CD4-positive, alpha-beta T cell treated with Interleukin-4 for 1 hour (primary cell): ENCODE data around the gene PSTPIP1.

Experiments used
- DNase-seq, 2 donors: peaks; one replicate each; pipeline ENCODE4 v3.0.0-alpha.2; 2020 to 2022

PSTPIP1 gene

DNA sequence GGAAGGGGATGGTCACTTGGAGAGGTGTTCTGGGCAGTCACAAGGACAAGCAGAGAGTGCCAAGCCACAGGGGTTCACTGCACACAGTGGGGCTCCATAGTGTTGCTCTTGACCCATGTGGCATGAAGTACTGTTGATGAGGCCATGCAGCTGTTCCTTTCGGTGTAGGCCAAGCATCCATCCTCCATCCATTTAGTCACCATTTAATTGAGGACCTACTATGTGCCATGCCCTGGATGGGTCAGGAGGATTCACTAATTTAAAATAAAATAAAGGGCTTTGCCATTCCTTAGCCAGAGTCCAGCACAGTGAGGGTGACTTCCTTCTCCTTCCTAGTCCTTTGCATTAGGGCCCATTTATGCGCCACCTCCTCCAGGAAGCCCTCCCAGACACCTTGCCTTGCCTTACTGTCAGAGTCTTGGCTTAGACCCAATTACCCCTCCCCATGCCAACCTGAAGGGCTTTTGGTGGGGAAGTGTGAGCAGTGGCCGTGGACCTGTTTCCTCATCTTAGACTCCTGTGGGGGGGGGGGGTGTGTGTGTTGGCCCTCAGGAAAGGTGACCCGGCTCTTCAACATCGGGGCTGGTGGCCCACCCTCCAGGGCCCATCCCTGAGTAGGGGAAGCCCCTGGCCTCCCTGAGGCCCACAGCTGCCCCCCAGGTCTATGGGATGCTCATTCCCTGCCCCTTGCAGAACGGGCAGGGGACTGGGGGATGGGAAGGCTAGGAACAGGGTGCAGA is 25.6 kb downstream of the PSTPIP1 start:
- no peak for DNase-seq

- DNase-seq: no peak
These were observed 26.2 kb downstream of the PSTPIP1 start for GRCh38 chr15:77021088-77021481.

- DNase-seq: peak; percentile 37 to 75
These were observed 27.0 kb downstream of the PSTPIP1 start for GRCh38 chr15:77021803-77022381.

GRCh38 chr15:77022646-77023575 is 28.0 kb downstream of the PSTPIP1 start:
- no peak for DNase-seq

DNA sequence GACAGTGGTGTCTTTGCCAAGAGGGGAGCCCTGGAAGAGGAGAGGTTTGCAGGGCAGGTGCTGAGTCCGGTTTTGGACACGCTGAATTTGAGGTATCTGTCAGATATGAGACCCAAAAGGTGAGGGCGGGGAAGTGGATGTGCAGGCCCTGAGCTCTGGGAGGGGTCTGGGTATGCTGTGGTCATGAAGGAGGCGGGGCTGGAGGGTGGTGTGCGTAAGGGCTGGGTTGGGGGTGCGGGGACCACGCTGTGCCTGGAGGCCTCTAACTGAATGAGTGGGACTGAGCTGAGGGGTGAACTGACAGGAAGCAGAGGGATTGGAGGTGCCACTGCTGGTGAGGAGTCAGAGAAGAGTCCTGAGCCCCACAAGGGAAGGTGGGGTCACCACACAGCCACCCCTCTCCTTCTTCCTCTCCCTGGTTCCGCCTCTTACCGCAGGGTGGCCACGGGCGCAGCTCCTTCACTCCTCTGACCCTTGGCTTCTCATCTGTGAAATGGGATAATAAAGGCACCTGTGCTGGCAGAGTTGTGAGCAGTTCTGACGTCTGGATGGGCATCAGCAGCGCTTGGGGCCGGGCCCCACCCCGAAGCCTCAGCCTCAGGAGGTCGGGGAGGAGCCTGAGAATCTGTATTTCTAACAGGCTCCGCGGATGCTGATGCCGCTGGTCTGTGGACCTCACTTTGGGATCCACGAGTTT is 28.8 kb downstream of the PSTPIP1 start:
- peak in 1 of 2 donors; percentile 10 for DNase-seq

GRCh38 chr15:77024273-77025082 is 29.6 kb downstream of the PSTPIP1 start:
- DNase-seq: peak; percentile 65 to 67

GRCh38 chr15:77025083-77025901 is 30.4 kb downstream of the PSTPIP1 start:
- DNase-seq: peak in 1 of 2 donors; percentile 6

GRCh38 chr15:77025941-77026411 is 31.1 kb downstream of the PSTPIP1 start:
- peak in 1 of 2 donors; percentile 10 for DNase-seq

GRCh38 chr15:77026501-77027110 is 31.7 kb downstream of the PSTPIP1 start:
- peak in 1 of 2 donors; percentile 10 for DNase-seq

DNA sequence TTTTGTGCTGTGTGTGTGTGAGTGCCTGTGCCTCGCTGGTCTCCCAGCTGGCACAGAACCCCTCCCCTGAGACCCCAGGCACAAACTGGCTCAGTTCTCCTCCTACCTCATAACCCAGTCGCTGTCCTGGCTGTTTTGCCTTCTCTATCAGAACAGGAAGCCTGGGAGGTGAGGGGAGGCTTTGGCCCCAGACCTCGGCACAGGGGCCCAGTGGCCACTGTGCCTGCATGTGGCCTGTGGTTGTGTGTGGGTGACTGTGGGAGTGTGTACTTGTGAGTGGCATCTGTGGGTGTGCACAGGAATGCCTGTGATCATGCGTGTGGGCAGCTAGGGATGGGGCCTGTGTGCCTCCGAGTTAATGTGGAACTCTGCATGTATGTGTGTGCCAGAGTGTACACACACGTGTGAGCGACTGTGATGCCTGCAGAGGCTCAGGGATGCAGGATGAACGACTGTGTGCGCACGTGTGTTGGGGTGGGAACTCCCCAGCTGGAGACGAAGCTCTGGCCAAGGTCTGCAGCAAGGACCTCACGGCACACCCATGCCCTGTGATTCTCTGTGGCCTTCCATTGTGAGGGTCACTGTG is 32.3 kb downstream of the PSTPIP1 start:
- DNase-seq: peak in 1 of 2 donors; percentile 10

DNA sequence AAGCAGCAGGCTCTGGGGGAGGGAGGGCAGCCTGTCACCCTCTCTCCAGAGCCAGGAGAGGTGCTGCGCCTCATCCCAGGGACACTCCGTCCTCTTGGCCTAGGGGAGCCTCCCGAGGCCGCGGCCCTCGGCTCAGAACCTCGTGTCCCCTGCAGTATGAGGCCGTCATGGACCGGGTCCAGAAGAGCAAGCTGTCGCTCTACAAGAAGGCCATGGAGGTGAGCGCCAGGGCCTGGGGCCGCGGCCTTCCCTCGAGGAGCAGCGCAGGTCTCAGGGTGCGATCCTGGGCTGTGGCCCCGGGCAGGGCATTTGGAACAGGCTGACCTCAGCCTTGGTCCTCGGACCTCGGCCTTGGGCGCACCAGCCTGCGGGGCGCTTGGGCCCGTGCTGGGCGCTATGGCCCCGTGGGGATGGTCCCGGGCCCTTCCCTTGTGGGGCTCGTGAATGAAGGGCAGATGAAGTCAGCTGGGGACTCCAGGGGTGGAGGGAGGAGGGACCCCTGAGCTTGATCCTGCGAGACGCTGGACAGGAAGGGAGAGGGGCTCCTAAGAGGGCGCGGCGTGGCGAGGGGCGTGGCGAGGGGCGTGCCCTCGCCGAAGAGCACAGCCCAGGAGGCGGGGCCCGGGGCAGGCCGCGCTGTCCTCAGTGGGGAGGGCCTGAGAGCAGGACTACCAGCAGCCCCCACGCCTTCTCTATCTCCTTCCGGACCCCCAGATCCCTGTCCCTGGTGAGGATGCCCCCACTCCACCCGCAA is 32.9 kb downstream of the PSTPIP1 start:
- peak in 1 of 2 donors; percentile 8 for DNase-seq

GRCh38 chr15:77028451-77029165 is 33.7 kb downstream of the PSTPIP1 start:
- peak in 1 of 2 donors; percentile 10 for DNase-seq

GRCh38 chr15:77029166-77030047 is 34.5 kb downstream of the PSTPIP1 start:
- DNase-seq: peak in 1 of 2 donors; percentile 5

- DNase-seq: peak in 1 of 2 donors; percentile 8
These were observed 35.4 kb downstream of the PSTPIP1 start for GRCh38 chr15:77030048-77030927.

DNA sequence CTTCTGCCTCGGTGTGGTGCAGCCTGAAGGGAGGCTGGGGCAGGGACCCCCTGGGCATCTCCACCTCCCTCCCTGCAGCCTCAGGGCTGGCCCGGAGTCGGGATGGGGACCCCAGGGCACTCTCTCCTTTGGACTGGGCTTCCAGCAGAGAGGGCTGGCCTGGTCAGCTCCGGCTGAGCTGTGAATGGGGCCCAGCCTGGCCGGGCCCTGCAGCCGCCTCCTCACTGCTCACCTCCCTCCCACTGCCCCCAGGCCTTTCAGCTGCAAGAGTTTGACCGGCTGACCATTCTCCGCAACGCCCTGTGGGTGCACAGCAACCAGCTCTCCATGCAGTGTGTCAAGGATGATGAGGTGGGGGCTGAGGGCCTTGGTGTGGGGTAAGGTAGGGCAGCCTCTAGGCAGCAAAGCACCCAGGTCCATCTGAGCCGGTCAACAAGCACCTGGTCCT is 36.0 kb downstream of the PSTPIP1 start:
- DNase-seq: peak in 1 of 2 donors; percentile 7
